ENCODE measurements around the gene SWT1. TPM values are rescaled to one million over a fixed set of nuclear protein-coding genes. Genes with fewer than 3 reads are reported as not detected.

SWT1 gene
- total and polyA plus RNA-seq, 2 of the 13 experiments (the other 11 are each of a cell fraction or from before 2014, with no cell fraction given), result 1.7 to 2.5 TPM

DNA sequence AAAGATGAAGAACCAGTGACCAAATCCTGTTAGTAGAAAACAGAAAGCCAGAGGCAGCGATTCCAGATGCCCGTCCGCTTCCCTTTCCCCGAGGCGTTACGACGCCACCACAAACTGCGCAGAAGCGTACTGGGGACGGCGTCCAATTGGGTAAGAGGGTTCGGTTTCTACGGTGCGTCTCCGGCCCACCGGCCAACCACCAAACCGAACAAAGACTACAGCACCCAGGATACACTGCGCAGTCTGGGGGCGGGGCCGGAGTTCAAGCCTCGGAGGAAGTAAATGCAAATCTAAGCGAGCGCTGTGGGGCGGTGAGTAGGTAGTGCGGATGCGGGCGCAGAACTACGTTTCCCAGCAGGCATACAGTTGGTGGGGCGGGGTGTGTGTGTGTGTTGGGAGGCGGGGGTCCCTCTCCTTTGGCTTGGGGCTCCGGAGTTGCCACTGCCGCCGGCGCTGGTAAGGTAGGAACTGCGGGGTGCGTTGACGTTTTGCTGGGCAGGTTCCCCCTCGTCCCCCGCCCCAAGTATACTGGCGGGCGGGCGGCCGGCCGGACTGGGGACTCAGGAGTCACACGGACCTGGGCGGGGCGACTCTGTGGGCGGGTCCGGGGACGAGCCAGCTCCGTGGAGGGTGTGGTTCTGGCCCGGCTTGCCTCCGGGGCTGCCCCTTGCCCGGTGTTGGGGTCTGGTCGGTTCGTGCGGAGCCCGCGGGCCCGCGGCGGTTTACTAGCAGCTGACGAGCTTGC, at the start of gene SWT1, which contains the start of gene TRMT1L (continued):
- TF ChIP-seq, protein P1, sequence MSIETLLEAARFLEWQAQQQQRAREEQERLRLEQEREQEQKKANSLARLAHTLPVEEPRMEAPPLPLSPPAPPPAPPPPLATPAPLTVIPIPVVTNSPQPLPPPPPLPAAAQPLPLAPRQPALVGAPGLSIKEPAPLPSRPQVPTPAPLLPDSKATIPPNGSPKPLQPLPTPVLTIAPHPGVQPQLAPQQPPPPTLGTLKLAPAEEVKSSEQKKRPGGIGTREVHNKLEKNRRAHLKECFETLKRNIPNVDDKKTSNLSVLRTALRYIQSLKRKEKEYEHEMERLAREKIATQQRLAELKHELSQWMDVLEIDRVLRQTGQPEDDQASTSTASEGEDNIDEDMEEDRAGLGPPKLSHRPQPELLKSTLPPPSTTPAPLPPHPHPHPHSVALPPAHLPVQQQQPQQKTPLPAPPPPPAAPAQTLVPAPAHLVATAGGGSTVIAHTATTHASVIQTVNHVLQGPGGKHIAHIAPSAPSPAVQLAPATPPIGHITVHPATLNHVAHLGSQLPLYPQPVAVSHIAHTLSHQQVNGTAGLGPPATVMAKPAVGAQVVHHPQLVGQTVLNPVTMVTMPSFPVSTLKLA (IDR thresholded peaks at IDR 0.05), result 0 out of 2 replicates have a peak, but pooled peaks have one; percentile 12
- TF ChIP-seq ZNF317 (CRISPR knock-in tag; IDR thresholded peaks at IDR 0.05) (0 out of 2 replicates have a peak, but pooled peaks have one; percentile 50), KLF9 (CRISPR knock-in tag; IDR thresholded peaks at IDR 0.05; ENCODE audit: low read depth) (peak; percentile 72; the same call in 1 of the 2 replicates), BRCA1 (CRISPR knock-in tag; IDR thresholded peaks at IDR 0.05) (peak; percentile 56; the same call in 1 of the 2 replicates), ZNF607 (CRISPR knock-in tag; IDR thresholded peaks at IDR 0.05; ENCODE audit: borderline replicate concordance) (peak; percentile 60; the same call in 1 of the 2 replicates), KMT2A (CRISPR knock-in tag; IDR thresholded peaks at IDR 0.05) (no peak; the same call in 1 of the 2 replicates), AGO1 (IDR thresholded peaks at IDR 0.05; ENCODE audit: low read depth, low read length, poor library complexity, severe bottlenecking) (no peak), KAT7 (CRISPR knock-in tag; IDR thresholded peaks at IDR 0.05; ENCODE audit: borderline replicate concordance) (no peak), ZEB1 (IDR thresholded peaks at IDR 0.05; ENCODE audit: insufficient replicate concordance, low read depth) (no peak), ZNF563 (CRISPR knock-in tag; IDR thresholded peaks at IDR 0.05) (peak; percentile 56; the same call in 1 of the 2 replicates)
- TF ChIP-seq, protein P2, sequence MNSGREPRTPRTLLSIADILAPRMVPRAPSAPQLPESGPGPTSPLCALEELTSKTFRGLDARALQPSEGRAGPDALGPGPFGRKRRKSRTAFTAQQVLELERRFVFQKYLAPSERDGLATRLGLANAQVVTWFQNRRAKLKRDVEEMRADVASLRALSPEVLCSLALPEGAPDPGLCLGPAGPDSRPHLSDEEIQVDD (CRISPR knock-in tag; IDR thresholded peaks at IDR 0.05; ENCODE audit: borderline replicate concordance), result no peak
- TF ChIP-seq, protein P3, sequence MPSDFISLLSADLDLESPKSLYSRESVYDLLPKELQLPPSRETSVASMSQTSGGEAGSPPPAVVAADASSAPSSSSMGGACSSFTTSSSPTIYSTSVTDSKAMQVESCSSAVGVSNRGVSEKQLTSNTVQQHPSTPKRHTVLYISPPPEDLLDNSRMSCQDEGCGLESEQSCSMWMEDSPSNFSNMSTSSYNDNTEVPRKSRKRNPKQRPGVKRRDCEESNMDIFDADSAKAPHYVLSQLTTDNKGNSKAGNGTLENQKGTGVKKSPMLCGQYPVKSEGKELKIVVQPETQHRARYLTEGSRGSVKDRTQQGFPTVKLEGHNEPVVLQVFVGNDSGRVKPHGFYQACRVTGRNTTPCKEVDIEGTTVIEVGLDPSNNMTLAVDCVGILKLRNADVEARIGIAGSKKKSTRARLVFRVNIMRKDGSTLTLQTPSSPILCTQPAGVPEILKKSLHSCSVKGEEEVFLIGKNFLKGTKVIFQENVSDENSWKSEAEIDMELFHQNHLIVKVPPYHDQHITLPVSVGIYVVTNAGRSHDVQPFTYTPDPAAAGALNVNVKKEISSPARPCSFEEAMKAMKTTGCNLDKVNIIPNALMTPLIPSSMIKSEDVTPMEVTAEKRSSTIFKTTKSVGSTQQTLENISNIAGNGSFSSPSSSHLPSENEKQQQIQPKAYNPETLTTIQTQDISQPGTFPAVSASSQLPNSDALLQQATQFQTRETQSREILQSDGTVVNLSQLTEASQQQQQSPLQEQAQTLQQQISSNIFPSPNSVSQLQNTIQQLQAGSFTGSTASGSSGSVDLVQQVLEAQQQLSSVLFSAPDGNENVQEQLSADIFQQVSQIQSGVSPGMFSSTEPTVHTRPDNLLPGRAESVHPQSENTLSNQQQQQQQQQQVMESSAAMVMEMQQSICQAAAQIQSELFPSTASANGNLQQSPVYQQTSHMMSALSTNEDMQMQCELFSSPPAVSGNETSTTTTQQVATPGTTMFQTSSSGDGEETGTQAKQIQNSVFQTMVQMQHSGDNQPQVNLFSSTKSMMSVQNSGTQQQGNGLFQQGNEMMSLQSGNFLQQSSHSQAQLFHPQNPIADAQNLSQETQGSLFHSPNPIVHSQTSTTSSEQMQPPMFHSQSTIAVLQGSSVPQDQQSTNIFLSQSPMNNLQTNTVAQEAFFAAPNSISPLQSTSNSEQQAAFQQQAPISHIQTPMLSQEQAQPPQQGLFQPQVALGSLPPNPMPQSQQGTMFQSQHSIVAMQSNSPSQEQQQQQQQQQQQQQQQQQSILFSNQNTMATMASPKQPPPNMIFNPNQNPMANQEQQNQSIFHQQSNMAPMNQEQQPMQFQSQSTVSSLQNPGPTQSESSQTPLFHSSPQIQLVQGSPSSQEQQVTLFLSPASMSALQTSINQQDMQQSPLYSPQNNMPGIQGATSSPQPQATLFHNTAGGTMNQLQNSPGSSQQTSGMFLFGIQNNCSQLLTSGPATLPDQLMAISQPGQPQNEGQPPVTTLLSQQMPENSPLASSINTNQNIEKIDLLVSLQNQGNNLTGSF (CRISPR knock-in tag; IDR thresholded peaks at IDR 0.05), result no peak
- TF ChIP-seq, protein P4, sequence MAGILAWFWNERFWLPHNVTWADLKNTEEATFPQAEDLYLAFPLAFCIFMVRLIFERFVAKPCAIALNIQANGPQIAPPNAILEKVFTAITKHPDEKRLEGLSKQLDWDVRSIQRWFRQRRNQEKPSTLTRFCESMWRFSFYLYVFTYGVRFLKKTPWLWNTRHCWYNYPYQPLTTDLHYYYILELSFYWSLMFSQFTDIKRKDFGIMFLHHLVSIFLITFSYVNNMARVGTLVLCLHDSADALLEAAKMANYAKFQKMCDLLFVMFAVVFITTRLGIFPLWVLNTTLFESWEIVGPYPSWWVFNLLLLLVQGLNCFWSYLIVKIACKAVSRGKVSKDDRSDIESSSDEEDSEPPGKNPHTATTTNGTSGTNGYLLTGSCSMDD (CRISPR knock-in tag; IDR thresholded peaks at IDR 0.05), result no peak
- TF ChIP-seq, protein P5, sequence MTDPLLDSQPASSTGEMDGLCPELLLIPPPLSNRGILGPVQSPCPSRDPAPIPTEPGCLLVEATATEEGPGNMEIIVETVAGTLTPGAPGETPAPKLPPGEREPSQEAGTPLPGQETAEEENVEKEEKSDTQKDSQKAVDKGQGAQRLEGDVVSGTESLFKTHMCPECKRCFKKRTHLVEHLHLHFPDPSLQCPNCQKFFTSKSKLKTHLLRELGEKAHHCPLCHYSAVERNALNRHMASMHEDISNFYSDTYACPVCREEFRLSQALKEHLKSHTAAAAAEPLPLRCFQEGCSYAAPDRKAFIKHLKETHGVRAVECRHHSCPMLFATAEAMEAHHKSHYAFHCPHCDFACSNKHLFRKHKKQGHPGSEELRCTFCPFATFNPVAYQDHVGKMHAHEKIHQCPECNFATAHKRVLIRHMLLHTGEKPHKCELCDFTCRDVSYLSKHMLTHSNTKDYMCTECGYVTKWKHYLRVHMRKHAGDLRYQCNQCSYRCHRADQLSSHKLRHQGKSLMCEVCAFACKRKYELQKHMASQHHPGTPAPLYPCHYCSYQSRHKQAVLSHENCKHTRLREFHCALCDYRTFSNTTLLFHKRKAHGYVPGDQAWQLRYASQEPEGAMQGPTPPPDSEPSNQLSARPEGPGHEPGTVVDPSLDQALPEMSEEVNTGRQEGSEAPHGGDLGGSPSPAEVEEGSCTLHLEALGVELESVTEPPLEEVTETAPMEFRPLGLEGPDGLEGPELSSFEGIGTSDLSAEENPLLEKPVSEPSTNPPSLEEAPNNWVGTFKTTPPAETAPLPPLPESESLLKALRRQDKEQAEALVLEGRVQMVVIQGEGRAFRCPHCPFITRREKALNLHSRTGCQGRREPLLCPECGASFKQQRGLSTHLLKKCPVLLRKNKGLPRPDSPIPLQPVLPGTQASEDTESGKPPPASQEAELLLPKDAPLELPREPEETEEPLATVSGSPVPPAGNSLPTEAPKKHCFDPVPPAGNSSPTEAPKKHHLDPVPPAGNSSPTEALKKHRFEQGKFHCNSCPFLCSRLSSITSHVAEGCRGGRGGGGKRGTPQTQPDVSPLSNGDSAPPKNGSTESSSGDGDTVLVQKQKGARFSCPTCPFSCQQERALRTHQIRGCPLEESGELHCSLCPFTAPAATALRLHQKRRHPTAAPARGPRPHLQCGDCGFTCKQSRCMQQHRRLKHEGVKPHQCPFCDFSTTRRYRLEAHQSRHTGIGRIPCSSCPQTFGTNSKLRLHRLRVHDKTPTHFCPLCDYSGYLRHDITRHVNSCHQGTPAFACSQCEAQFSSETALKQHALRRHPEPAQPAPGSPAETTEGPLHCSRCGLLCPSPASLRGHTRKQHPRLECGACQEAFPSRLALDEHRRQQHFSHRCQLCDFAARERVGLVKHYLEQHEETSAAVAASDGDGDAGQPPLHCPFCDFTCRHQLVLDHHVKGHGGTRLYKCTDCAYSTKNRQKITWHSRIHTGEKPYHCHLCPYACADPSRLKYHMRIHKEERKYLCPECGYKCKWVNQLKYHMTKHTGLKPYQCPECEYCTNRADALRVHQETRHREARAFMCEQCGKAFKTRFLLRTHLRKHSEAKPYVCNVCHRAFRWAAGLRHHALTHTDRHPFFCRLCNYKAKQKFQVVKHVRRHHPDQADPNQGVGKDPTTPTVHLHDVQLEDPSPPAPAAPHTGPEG (CRISPR knock-in tag; IDR thresholded peaks at IDR 0.05), result peak; percentile 80; the same call in 1 of the 2 replicates

Measured in HepG2 (cell line).